GM12878 (cell line): ENCODE results near the gene BUD23. TPM values are rescaled to one million over a fixed set of nuclear protein-coding genes. Genes with fewer than 3 reads are reported as not detected.
A peak's percentile ranks its signal among the peaks of the same experiment; 100 is the strongest.

Experiments used
- ATAC-seq: fragments of 200-7000 bp; cut with Tn5 transposase; 3 replicates; pipeline ENCODE4 v1.9.1; 2020; ENCODE audit warnings: mild to moderate bottlenecking, moderate library complexity
- BruUV-seq: library from RNA; stranded (reverse); fragments of 400-500 nt; replicated peaks from 2 replicates; lab custom pipeline; 2021; lab: Mats Ljungman, UMichigan
- CTCF ChIA-PET: fragments of 300-600 bp; sonication (Branson Sonifier 250); formaldehyde crosslinking; extraction: SDS; loops from one replicate; lab custom pipeline; 2021; ENCODE audit warnings: inconsistent platforms; lab: Yijun Ruan, JAX
- POLR2A ChIA-PET: fragments of 350-600 bp; formaldehyde crosslinking; extraction: SDS; loops from one replicate; lab custom pipeline; 2021; ENCODE audit warnings: inconsistent platforms; lab: Charles Lee
- RAD21 ChIA-PET: fragments of 300-600 bp; sonication (Branson Sonifier 250); formaldehyde crosslinking; loops from one replicate; lab custom pipeline; 2023; ENCODE audit warnings: antibody characterized with exemption; ENCODE audit not compliant: unreplicated experiment; lab: Charles Lee
- SMC1A ChIA-PET: fragments of 300-600 bp; sonication (Branson Sonifier 250); formaldehyde crosslinking; loops from one replicate; lab custom pipeline; 2023; ENCODE audit not compliant: unreplicated experiment, uncharacterized antibody; lab: Charles Lee
- DNase-seq: peaks from one replicate; pipeline ENCODE4 v3.0.0-alpha.2; 2011; ENCODE audit warnings: low read depth, low spot score
- FAIRE-seq: peaks from 3 replicates; lab custom pipeline; 2011; peaks lifted over from hg19 to GRCh38; lab: Jason Lieb, UNC
- H2AFZ ChIP-seq: 2 replicates; pipeline ENCODE4 v1.6.0; 2011; ENCODE audit warnings: low read depth, low read length, control low read depth; ENCODE audit not compliant: control insufficient read depth
- H3K27ac ChIP-seq: 2 replicates; pipeline ENCODE4 v1.5.1; 2011; ENCODE audit warnings: control low read depth; ENCODE audit not compliant: control insufficient read depth, insufficient read depth
- H3K27me3 ChIP-seq, 2 experiments: replicated peaks in 1 of 2; 2 replicates each; pipeline versions ENCODE4 v1.6.0 to v1.6.1; 2011; ENCODE audit warnings: low read length in 1 of 2; ENCODE audit not compliant: control insufficient read depth in 2 of 2, insufficient read depth in 2 of 2
- H3K36me3 ChIP-seq, 2 experiments: 2 replicates each; pipeline ENCODE4 v1.5.1; 2011; ENCODE audit warnings: low read length in 1 of 2; ENCODE audit not compliant: control insufficient read depth in 2 of 2, insufficient read depth in 2 of 2
- H3K4me1 ChIP-seq: 2 replicates; pipeline ENCODE4 v1.6.1; 2011; ENCODE audit warnings: mild to moderate bottlenecking, low read length, moderate library complexity, mixed read lengths; ENCODE audit not compliant: control insufficient read depth, insufficient read depth
- H3K4me2 ChIP-seq: 2 replicates; pipeline ENCODE4 v1.6.0; 2011; ENCODE audit warnings: control low read depth; ENCODE audit not compliant: control insufficient read depth, insufficient read depth
- H3K4me3 ChIP-seq: fragments of 200-600 bp; sonication (generic); 2 replicates; pipeline ENCODE4 v1.5.1; 2016
- H3K79me2 ChIP-seq: 2 replicates; pipeline ENCODE4 v1.6.0; 2011; ENCODE audit warnings: low read length; ENCODE audit not compliant: control insufficient read depth, insufficient read depth
- H3K9ac ChIP-seq: 2 replicates; pipeline ENCODE4 v1.8.0; 2011; ENCODE audit warnings: low read length, control low read depth, mixed read lengths; ENCODE audit not compliant: control insufficient read depth, insufficient read depth
- H3K9me3 ChIP-seq: replicated peaks from 3 replicates; pipeline ENCODE4 v1.5.1; 2011; ENCODE audit warnings: mild to moderate bottlenecking, low read length; ENCODE audit not compliant: control insufficient read depth, insufficient read depth
- H4K20me1 ChIP-seq: 2 replicates; pipeline ENCODE4 v1.6.0; 2011; ENCODE audit not compliant: control insufficient read depth, insufficient read depth
- JUNB ChIP-seq: IDR thresholded peaks from 2 replicates; pipeline ENCODE4 v1.6.1; 2016; ENCODE audit warnings: antibody characterized with exemption, mild to moderate bottlenecking
- LARP7 ChIP-seq: fragments of 450-650 bp; IDR thresholded peaks from 2 replicates; pipeline ENCODE4 v1.6.1; 2017; ENCODE audit warnings: mild to moderate bottlenecking
- RUNX3 ChIP-seq: IDR thresholded peaks from 2 replicates; pipeline ENCODE4 v1.6.1; 2012; ENCODE audit warnings: low read length, inconsistent platforms
- YY1 ChIP-seq: IDR thresholded peaks from 2 replicates; pipeline ENCODE4 v1.6.1; 2011; ENCODE audit warnings: low read depth, mild to moderate bottlenecking, low read length
- WGBS: methylation state at CpG from one replicate; pipeline ENCODE4 v1.1.6; 2016; ENCODE audit warnings: low lambda C conversion rate; ENCODE audit not compliant: insufficient replicate concordance, insufficient coverage; ENCODE audit errors: missing lambda C conversion rate; 5-methylcytosine and 5-hydroxymethylcytosine counted together
- in situ Hi-C: fragments of 300-500 bp; cut with MboI; formaldehyde crosslinking; loops from 9 replicates; pipeline ENCODE4 v1.14.3; 2018; ENCODE audit warnings: mixed read lengths
- intact Hi-C: fragments of 100-400 bp; cut with micrococcal nuclease; formaldehyde crosslinking; loops from one replicate; pipeline ENCODE4 v1.14.2; 2022; ENCODE audit not compliant: unreplicated experiment
- polyA plus RNA-seq, 11 experiments: library from polyadenylated mRNA; depleted of rRNA in 4 of 11; unstranded in 6 of 11; stranded (reverse) in 5 of 11; fragments of >200 nt; fragmentation: Nextera tagmentation in 4 of 11; fragmentation: Illumina TruSeq in 1 of 11; extraction: Ambion mirVana in 4 of 11; extraction: Trizol in 1 of 11; gene quantifications; 1 replicate in 1 of 11; 2 replicates in 10 of 11; pipeline versions ENCODE4 v1.2.1 to v1.2.3, GENCODE V29; 2011 to 2016; ENCODE audit warnings: inconsistent platforms in 2 of 11, missing spikeins in 2 of 11, low read depth in 1 of 11
- total RNA-seq, 4 experiments: library from RNA; depleted of rRNA in 3 of 4; stranded (reverse); fragments of >200 nt in 3 of 4; fragmentation: Illumina TruSeq in 1 of 4; extraction: Trizol in 1 of 4; gene quantifications; 2 replicates each; pipeline versions ENCODE4 v1.2.1 to v1.2.3, GENCODE V29; 2013 to 2021

BUD23 gene
- total and polyA plus RNA-seq, 10 of the 15 experiments (the other 5 are each of a cell fraction or from before 2014, with no cell fraction given): 36.4 to 138 (median 99.5) TPM

- in situ Hi-C loops: no loop called here
- CTCF ChIA-PET: no interaction called here
Observed at GRCh38 chr7:73688288-73688687, 4.9 kb downstream of the BUD23 start.

DNA sequence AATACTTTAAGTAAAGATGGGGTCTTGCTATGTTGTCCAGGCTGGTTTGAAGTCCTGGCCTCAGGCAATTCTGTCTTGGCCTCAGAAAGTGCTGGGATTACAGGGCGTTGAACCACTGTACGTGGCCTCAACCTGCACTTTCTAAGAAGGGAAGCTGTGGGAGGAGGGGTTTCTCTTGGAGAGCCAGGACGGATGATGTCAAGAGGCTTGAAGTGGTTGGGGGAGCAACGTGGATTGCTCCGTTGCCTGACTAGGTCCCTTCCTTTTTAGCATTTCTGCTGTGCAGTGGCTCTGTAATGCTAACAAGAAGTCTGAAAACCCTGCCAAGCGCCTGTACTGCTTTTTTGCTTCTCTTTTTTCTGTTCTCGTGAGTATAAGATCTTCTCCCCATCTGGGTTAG is 7.2 kb downstream of the BUD23 start:
- in situ Hi-C loops: no loop called here
- POLR2A ChIA-PET: interaction anchor here (1.3 kb wide), 1 partner anchor 26 kb away, joined by 4 read pairs; no protein-coding TSS in a partner anchor
- peaks cover 15 to 28% of the 10 kb centered on the region in 2 experiments for H3K36me3 ChIP-seq

More at GRCh38 chr7:73688288-73688687, 4.9 kb downstream of the BUD23 start:
- intact Hi-C loops: loop anchor here (10.0 kb wide), 1 partner anchor 163 kb away; the partner anchor contains the start of gene BAZ1B
- Histone ChIP-seq H3K79me2 (peaks cover 24% of the 10 kb centered on the region), H3K36me3 (peaks cover 15% of the 10 kb centered on the region in 2 experiments), H3K27ac (no peak overlapping the region), H3K4me1 (peaks cover 7% of the 10 kb centered on the region), H3K4me2 (no peak overlapping the region; the same call in 1 of the 2 replicates), H3K9ac (no peak overlapping the region), H2AFZ (no peak overlapping the region), H3K27me3 (no peaks in the 10 kb centered on the region), H4K20me1 (no peaks in the 10 kb centered on the region), H3K4me3 (no peak overlapping the region), H3K9me3 (no peaks in the 10 kb centered on the region; the same call in 2 of the 3 replicates)
- ATAC-seq: no peak
- WGBS: 84% methylated on average over 8 of the region's 8 CpGs
- RAD21 ChIA-PET: no interaction called here
- FAIRE-seq: no peak
- SMC1A ChIA-PET: no interaction called here
- no peak for TF ChIP-seq LARP7
- TF ChIP-seq JUNB: no peak
- peak; percentile 95 for TF ChIP-seq YY1
- POLR2A ChIA-PET: interaction anchor here (0.6 kb wide), 1 partner anchor 70 kb away, joined by 3 read pairs; no protein-coding TSS in a partner anchor
- no TSS peak for BruUV-seq
- DNase-seq: no peak

More for the DNA sequence above, 7.2 kb downstream of the BUD23 start:
- 97% methylated on average over 7 of the region's 7 CpGs for WGBS
- CTCF ChIA-PET: interaction anchor here (1.5 kb wide), 1 partner anchor 10 kb away, joined by 3 read pairs; no protein-coding TSS in a partner anchor
- no peaks in the 10 kb centered on the region for H3K9me3 ChIP-seq
- no peak for FAIRE-seq
- H3K4me2 ChIP-seq: no peak overlapping the region
- H3K9ac ChIP-seq: no peak overlapping the region
- H3K79me2 ChIP-seq: peaks cover 2% of the 10 kb centered on the region
- no peak overlapping the region for H3K27ac ChIP-seq
- no peaks in the 10 kb centered on the region for H4K20me1 ChIP-seq
- intact Hi-C loops: no loop called here
- no peak overlapping the region for H2AFZ ChIP-seq
- RAD21 ChIA-PET: no interaction called here
- no peak for ATAC-seq
- no TSS peak for BruUV-seq
- H3K4me3 ChIP-seq: no peak overlapping the region
- DNase-seq: no peak
- no peak for TF ChIP-seq RUNX3
- no peaks in the 10 kb centered on the region for H3K27me3 ChIP-seq
- SMC1A ChIA-PET: no interaction called here
- H3K4me1 ChIP-seq: peaks cover 7% of the 10 kb centered on the region
